Epithelial cell of proximal tubule (primary cell): ENCODE data around the gene AFG1L. TPM values are rescaled to one million over a fixed set of nuclear protein-coding genes. Genes with fewer than 3 reads are reported as not detected.
"Not testable (repeated sequence)": the region's sequence is repeated elsewhere in the genome, so short reads cannot be mapped to it uniquely, and the experiment has no call there.

Experiments
- DNase-seq: peaks from one replicate; pipeline ENCODE4 v3.0.0-alpha.2; 2011; ENCODE audit warnings: low read depth
- H3K4me3 ChIP-seq: 2 replicates; pipeline ENCODE4 v1.5.1; 2011; ENCODE audit warnings: low read depth, mild to moderate bottlenecking, low read length
- CTCF ChIP-seq: conservative IDR thresholded peaks from 2 replicates; pipeline ENCODE4 v1.5.1; 2012; ENCODE audit warnings: low read depth, mild to moderate bottlenecking, low read length
- total RNA-seq: library from RNA; depleted of rRNA; stranded (reverse); fragments of >200 nt; gene quantifications from 2 replicates; pipeline ENCODE4 v1.2.3, GENCODE V29; 2015

AFG1L gene
- total RNA-seq, 1 donor from 2014 or later = 1.8 TPM

GRCh38 chr6:108556866-108557493, 262.1 kb downstream of the AFG1L start:
- peak overlapping the region; percentile 82 for H3K4me3 ChIP-seq
- no peak for TF ChIP-seq CTCF
- DNase-seq = no peak

- H3K4me3 ChIP-seq = peak overlapping the region; percentile 82
- no peak for DNase-seq
- TF ChIP-seq CTCF = no peak
Measured at GRCh38 chr6:108557494-108558371, 262.9 kb downstream of the AFG1L start.

- no peak for TF ChIP-seq CTCF
- H3K4me3 ChIP-seq = peak overlapping the region; percentile 82
- DNase-seq = peak; percentile 76
Measured at GRCh38 chr6:108558372-108559096, 263.7 kb downstream of the AFG1L start.

- no peak for DNase-seq
- peak overlapping the region; percentile 82 for H3K4me3 ChIP-seq
- TF ChIP-seq CTCF = no peak
Measured at GRCh38 chr6:108559097-108559883, 264.4 kb downstream of the AFG1L start.

- TF ChIP-seq CTCF = no peak
- H3K4me3 ChIP-seq = peak overlapping the region; percentile 82
- DNase-seq = no peak
Measured at GRCh38 chr6:108559884-108560462, 265.1 kb downstream of the AFG1L start.

- peak within 1 kb of the TSS; percentile 82 for H3K4me3 ChIP-seq
- no peak for DNase-seq
- TF ChIP-seq CTCF = no peak
Measured at GRCh38 chr6:108560463-108561308, 265.8 kb downstream of the AFG1L start, which contains the start of gene FOXO3. Gene FOXO3 (plus strand): TSS chr6:108560917. CDS start chr6:108561209, 292 bp downstream.

- H3K4me3 ChIP-seq = peak overlapping the region; percentile 82
- not testable (repeated sequence) for DNase-seq
Measured at GRCh38 chr6:108561309-108561647, 266.4 kb downstream of the AFG1L start.
